Upper lobe of right lung (tissue), 1 donor: Measurements from ENCODE around the gene ARID5B. TPM values are rescaled to one million over a fixed set of nuclear protein-coding genes. Genes with fewer than 3 reads are reported as not detected.
A peak's percentile ranks its signal among the peaks of the same experiment; 100 is the strongest.

Experiments
- ATAC-seq: fragments of 200-7000 bp; cut with Tn5 transposase; one replicate; pipeline ENCODE4 v1.9.1; 2020; ENCODE audit warnings: mild to moderate bottlenecking, moderate library complexity
- DNase-seq: peaks from one replicate; pipeline ENCODE4 v3.0.0-alpha.2; 2020
- H3K27ac ChIP-seq: fragments of 200-600 bp; one replicate; pipeline ENCODE4 v1.8.0; 2022
- H3K27me3 ChIP-seq: fragments of 200-600 bp; one replicate; pipeline ENCODE4 v1.8.0; 2022; ENCODE audit warnings: mild to moderate bottlenecking
- H3K36me3 ChIP-seq: fragments of 200-600 bp; one replicate; pipeline ENCODE4 v1.8.0; 2022
- H3K4me1 ChIP-seq: fragments of 200-600 bp; one replicate; pipeline ENCODE4 v1.8.0; 2022
- H3K4me3 ChIP-seq: fragments of 200-600 bp; one replicate; pipeline ENCODE4 v1.8.0; 2022; ENCODE audit warnings: mild to moderate bottlenecking
- H3K9me3 ChIP-seq: fragments of 200-600 bp; one replicate; pipeline ENCODE4 v1.8.0; 2022
- CTCF ChIP-seq: fragments of 200-600 bp; IDR thresholded peaks from one replicate; pipeline ENCODE4 v1.8.0; 2022; ENCODE audit warnings: antibody characterized with exemption
- intact Hi-C: fragments of 100-400 bp; cut with DNase I; formaldehyde crosslinking; loops from one replicate; pipeline ENCODE4 v1.11.0; 2022
- long read RNA-seq: library from polyadenylated mRNA; unstranded; transcript quantifications from one replicate; pipeline ENCODE4 v2.0.0, GENCODE V29; 2021
- total RNA-seq: library from RNA; stranded (reverse); fragmentation: NEBNext Ultra II Directional; extraction: Animal tissue kit (Norgen Biotek cat#: 25700); gene quantifications from one replicate; pipeline ENCODE4 v1.2.1, GENCODE V29; 2021
- donor health status: DM: no; HTN: yes; CAD: no; lungs with severe emphysema.

Gene ARID5B
- total RNA-seq: 34.1 TPM
- long read RNA-seq, partial matches to known transcripts: 5 of 19 reads
- long read RNA-seq, other reads (novel, unspliced or antisense): 14 of 19 reads

- intact Hi-C loops: no loop called here
- no peak for TF ChIP-seq CTCF
- no peak for ATAC-seq
- Histone ChIP-seq H3K9me3 (no peaks in the 10 kb centered on the region), H3K36me3 (no peaks in the 10 kb centered on the region), H3K4me3 (peak within 1 kb of the TSS; percentile 89), H3K27me3 (no peaks in the 10 kb centered on the region), H3K27ac (peak within 1 kb of the TSS; percentile 97), H3K4me1 (peaks cover 30% of the 10 kb centered on the region)
- no peak for DNase-seq
These were observed at the start of gene ARID5B for GRCh38 chr10:61900829-61901792. Gene ARID5B (plus strand): TSS chr10:61901699. CDS start chr10:61901710, 11 bp downstream.

- intact Hi-C loops: no loop called here
- H3K4me1 ChIP-seq: no peaks in the 10 kb centered on the region
- H3K27me3 ChIP-seq: no peaks in the 10 kb centered on the region
- ATAC-seq (no peak), DNase-seq (no peak)
- H3K4me3 ChIP-seq: no peak overlapping the region
- TF ChIP-seq CTCF: no peak
- H3K36me3 ChIP-seq: no peaks in the 10 kb centered on the region
- H3K9me3 ChIP-seq: no peaks in the 10 kb centered on the region
- H3K27ac ChIP-seq: no peak overlapping the region
These were observed 49.2 kb upstream of the ARID5B start for GRCh38 chr10:61852261-61852660.

- no peaks in the 10 kb centered on the region for H3K27me3 ChIP-seq
- no peak for TF ChIP-seq CTCF
- ATAC-seq (no peak), DNase-seq (no peak)
- intact Hi-C loops: no loop called here
- H3K4me1 ChIP-seq: no peaks in the 10 kb centered on the region
- no peak overlapping the region for H3K4me3 ChIP-seq
- no peak overlapping the region for H3K27ac ChIP-seq
- H3K9me3 ChIP-seq: no peaks in the 10 kb centered on the region
- H3K36me3 ChIP-seq: no peaks in the 10 kb centered on the region
These were observed 45.7 kb upstream of the ARID5B start for GRCh38 chr10:61855771-61856170.

GRCh38 chr10:61857746-61858145 lies 43.8 kb upstream of the ARID5B start:
- Histone ChIP-seq H3K9me3 (no peaks in the 10 kb centered on the region), H3K27me3 (no peaks in the 10 kb centered on the region), H3K4me1 (no peaks in the 10 kb centered on the region), H3K27ac (no peak overlapping the region), H3K36me3 (no peaks in the 10 kb centered on the region), H3K4me3 (no peak overlapping the region)
- ATAC-seq (no peak), DNase-seq (no peak)
- intact Hi-C loops: no loop called here
- no peak for TF ChIP-seq CTCF

GRCh38 chr10:61859786-61860185 lies 41.7 kb upstream of the ARID5B start:
- Histone ChIP-seq H3K27me3 (no peaks in the 10 kb centered on the region), H3K27ac (no peak overlapping the region), H3K4me1 (no peaks in the 10 kb centered on the region), H3K9me3 (no peaks in the 10 kb centered on the region), H3K4me3 (no peak overlapping the region), H3K36me3 (no peaks in the 10 kb centered on the region)
- ATAC-seq (no peak), DNase-seq (no peak)
- intact Hi-C loops: no loop called here
- TF ChIP-seq CTCF: no peak
